ENCODE data around the gene FYN.

Gene FYN

DNA sequence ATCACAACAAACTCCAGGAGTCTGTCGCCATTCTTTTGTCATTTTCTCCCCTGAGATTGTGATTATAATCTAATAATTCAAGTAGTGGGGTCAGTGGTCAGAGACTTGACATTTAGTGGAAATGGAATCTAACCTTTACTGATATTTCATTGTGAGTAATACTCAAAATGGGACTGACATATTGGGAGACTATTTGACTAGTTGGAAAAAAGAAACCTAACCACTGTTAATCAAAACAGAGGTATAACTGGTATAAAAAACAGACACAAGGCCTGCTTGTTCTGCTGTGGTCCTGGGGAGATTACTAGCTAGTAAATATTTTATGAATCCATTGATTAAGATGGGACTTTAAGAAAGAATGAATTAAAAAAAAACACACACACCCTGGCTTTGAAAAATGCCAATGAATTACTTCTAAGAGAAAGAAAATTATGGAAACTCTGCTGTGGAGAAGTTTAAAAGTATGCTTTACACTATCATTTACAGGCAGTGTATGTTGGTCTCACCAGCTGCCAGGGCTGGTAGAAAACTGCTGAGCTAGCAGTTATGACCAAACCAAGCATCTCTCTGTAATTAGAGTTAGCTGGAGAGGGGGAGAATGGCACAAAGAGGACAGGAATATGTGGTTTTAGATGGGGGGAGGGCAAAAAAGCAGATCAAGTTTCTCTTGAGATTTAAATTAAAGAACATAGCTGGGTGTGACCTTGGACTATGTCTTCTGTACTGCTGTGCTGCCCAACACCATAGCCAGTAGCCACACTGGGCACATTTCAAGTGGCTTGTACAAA lies 103.7 kb downstream of the FYN start:
- DNase-seq (ENCODE audit: low read depth) = no peak
- TF ChIP-seq, protein P1, sequence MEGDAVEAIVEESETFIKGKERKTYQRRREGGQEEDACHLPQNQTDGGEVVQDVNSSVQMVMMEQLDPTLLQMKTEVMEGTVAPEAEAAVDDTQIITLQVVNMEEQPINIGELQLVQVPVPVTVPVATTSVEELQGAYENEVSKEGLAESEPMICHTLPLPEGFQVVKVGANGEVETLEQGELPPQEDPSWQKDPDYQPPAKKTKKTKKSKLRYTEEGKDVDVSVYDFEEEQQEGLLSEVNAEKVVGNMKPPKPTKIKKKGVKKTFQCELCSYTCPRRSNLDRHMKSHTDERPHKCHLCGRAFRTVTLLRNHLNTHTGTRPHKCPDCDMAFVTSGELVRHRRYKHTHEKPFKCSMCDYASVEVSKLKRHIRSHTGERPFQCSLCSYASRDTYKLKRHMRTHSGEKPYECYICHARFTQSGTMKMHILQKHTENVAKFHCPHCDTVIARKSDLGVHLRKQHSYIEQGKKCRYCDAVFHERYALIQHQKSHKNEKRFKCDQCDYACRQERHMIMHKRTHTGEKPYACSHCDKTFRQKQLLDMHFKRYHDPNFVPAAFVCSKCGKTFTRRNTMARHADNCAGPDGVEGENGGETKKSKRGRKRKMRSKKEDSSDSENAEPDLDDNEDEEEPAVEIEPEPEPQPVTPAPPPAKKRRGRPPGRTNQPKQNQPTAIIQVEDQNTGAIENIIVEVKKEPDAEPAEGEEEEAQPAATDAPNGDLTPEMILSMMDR (IDR thresholded peaks at IDR 0.05; ENCODE audit: insufficient read depth, low read depth, low read length, missing control alignments) = no peak
- no peak overlapping the region for H3K4me3 ChIP-seq (ENCODE audit: low read length)

DNA sequence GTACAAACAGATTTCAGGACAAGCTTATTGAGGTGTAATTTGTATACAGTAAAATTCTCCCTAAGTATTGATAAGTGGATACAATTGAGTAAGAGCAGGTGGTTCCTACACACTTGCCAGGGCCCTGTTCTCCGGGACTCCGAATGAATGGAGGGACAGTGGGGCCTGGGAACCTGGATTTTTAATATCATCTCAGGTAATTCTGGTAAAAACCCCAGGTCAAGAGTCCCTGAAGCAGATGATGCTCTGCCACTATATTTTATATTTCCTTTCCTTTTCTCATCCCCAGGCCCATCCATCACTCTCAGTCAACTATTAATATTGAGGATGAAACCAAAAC lies 104.9 kb downstream of the FYN start:
- TF ChIP-seq, protein P1 (IDR thresholded peaks at IDR 0.05; ENCODE audit: insufficient read depth, low read depth, low read length, missing control alignments) = no peak
- H3K4me3 ChIP-seq (ENCODE audit: low read length) = no peak overlapping the region
- no peak for DNase-seq (ENCODE audit: low read depth)

- DNase-seq (ENCODE audit: low read depth) = no peak
- no peak overlapping the region for H3K4me3 ChIP-seq (ENCODE audit: low read length)
- TF ChIP-seq, protein P1 (IDR thresholded peaks at IDR 0.05; ENCODE audit: insufficient read depth, low read depth, low read length, missing control alignments) = no peak
These were observed 105.4 kb downstream of the FYN start for GRCh38 chr6:111767752-111768430.

GRCh38 chr6:111766201-111766857 lies 106.9 kb downstream of the FYN start:
- H3K4me3 ChIP-seq (ENCODE audit: low read length) = no peak overlapping the region
- no peak for DNase-seq (ENCODE audit: low read depth)
- TF ChIP-seq, protein P1 (IDR thresholded peaks at IDR 0.05; ENCODE audit: insufficient read depth, low read depth, low read length, missing control alignments) = no peak

DNA sequence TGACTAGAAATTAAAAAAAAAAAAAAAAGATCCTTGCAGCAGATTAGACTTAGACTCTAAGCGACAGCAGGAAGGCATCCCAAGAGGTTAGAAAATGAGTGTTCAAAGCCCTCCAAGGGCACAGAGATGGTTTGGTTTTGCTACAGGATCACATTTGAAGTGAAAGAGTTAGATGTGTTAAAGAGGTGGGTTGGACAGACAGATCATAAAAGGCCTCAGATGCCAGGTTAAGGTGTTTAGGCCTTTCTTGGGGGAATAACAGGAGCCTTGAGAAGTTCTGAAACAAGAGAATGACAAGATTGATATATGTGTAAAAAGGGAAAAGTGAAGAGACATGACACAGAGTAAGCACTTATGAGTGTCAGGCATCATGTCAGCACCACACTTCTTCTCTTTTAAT lies 107.5 kb downstream of the FYN start:
- TF ChIP-seq, protein P1 (IDR thresholded peaks at IDR 0.05; ENCODE audit: insufficient read depth, low read depth, low read length, missing control alignments) = no peak
- no peak for DNase-seq (ENCODE audit: low read depth)

DNA sequence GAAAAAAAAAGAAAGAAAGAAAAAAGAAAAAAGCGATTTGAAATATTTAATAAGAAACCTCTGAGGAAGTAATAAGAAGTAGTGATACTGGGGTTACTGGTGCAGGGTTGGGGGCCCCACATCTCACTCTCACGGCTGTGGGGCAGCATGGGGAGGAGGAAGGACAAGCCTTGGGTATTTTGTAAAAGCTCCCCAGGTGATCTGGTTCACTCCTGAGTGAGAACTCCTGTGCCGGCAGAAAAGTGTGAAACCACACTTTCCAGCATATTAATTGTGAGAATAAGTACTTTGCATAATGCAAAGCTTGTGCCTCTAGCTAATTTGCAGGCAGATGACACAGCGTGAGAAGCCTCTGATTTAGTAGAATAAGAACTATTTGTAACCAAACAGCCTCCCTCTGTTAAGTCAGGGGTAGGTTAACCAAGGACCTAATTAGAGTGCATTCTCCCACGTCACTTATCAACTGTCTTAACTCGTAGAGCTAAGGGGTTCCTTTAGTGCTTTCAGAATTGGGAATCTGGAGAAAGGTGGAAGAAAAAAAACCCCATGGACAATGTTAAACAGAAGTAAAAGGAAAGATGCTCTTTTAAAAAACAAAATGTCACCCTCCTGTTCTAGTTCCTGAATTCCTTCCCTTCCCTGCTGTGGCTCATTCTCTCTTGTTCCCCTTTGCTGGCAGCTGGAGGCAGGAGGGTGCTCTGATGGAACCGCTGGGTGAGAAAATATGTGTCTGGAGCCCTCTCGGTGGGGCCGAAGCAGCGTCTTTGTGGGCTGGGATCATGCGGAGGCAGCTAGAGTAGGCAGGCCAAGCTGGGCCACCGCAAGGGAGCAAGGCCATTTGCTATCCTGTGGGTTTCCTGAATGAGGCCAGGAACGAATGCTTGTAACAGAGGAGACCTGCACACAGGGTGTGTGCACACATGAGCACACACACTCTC lies 108.7 kb downstream of the FYN start:
- TF ChIP-seq, protein P1 (IDR thresholded peaks at IDR 0.05; ENCODE audit: insufficient read depth, low read depth, low read length, missing control alignments) = no peak
- no peak overlapping the region for H3K4me3 ChIP-seq (ENCODE audit: low read length)
- no peak for DNase-seq (ENCODE audit: low read depth)

More for the DNA sequence above, 107.5 kb downstream of the FYN start:
- H3K4me3 ChIP-seq (ENCODE audit: low read length) = no peak overlapping the region
